Measurements from ENCODE around the gene CLBA1.

GRCh38 chr14:104979758-104980610, 5.6 kb upstream of the CLBA1 start:
- TF ChIP-seq POLR2AphosphoS5 (IDR thresholded peaks at IDR 0.05; ENCODE audit: low read depth) (no peak), CTCF (IDR thresholded peaks at IDR 0.05; ENCODE audit: insufficient read depth, low read length) (no peak), SPI1 (IDR thresholded peaks at IDR 0.05; ENCODE audit: borderline replicate concordance, low read depth) (no peak), REST (IDR thresholded peaks at IDR 0.05; ENCODE audit: insufficient replicate concordance, low read depth) (no peak)

All from HL-60 (cell line).